CD4-positive, alpha-beta T cell treated with Interleukin-17A for 4 hours (primary cell): ENCODE data around the gene PCNT.
A peak's percentile ranks its signal among the peaks of the same experiment; 100 is the strongest.
"Not testable (repeated sequence)": the region's sequence is repeated elsewhere in the genome, so short reads cannot be mapped to it uniquely, and the experiment has no call there.

Experiments
- DNase-seq: peaks from one replicate; pipeline ENCODE4 v3.0.0-alpha.2; 2020; ENCODE audit warnings: mixed read lengths

Gene PCNT

DNA sequence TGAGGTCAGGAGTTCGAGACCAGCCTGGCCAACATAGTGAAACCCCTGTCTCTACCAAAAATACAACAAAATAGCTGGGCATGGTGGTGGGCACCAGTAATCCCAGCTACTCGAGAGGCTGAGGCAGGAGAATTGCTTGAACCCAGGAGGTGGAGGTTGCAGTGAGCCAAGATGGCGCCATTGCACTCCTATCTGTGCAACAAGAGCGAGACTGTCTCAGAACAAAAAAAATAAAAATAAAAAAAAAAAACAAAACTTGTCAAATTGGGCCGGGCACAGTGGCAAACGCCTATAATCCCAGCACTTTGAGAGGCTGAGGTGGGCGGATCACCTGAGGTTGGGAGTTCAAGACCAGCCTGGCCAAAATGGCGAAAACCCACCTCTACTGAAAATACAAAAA is 13.7 kb upstream of the PCNT start:
- not testable (repeated sequence) for DNase-seq

GRCh38 chr21:46311568-46311967 is 12.4 kb upstream of the PCNT start:
- DNase-seq: no peak

- DNase-seq: no peak
These were observed 11.0 kb upstream of the PCNT start for GRCh38 chr21:46312949-46313348.

GRCh38 chr21:46314441-46315020 is 9.4 kb upstream of the PCNT start:
- no peak for DNase-seq

DNA sequence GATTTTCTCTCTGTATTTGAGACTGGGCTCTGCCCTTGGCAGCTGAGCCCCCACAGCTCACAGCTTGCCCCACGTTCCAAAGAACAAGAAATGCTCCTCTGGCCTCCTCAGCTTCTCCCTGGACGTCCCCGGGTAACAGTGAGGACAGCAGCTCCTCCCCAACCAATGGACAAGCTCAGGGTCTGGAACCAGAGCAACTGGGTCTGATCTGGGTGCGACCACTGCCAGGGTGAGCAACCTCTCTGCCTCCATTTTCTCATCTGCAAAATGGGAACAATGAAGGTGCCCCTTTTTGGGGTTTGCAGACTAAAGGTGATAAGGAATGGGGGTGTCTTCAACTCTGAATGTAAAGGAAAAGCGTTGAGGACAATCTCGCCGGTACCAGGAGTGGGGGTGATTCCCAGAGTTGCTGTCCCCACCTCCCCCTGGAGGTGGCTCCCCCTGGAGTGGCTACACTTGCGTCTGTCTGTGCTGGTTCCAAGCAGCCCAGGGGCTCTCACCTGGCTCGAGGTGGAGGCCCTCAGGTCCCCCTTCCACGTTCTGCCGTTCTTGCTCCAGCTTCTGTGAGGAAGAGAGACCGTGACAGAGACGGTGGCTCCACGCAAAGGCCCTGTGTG is 7.1 kb upstream of the PCNT start:
- DNase-seq: no peak

- DNase-seq: no peak
These were observed 6.1 kb upstream of the PCNT start for GRCh38 chr21:46317710-46318463.

- no peak for DNase-seq
These were observed 5.5 kb upstream of the PCNT start for GRCh38 chr21:46318464-46318845.

DNA sequence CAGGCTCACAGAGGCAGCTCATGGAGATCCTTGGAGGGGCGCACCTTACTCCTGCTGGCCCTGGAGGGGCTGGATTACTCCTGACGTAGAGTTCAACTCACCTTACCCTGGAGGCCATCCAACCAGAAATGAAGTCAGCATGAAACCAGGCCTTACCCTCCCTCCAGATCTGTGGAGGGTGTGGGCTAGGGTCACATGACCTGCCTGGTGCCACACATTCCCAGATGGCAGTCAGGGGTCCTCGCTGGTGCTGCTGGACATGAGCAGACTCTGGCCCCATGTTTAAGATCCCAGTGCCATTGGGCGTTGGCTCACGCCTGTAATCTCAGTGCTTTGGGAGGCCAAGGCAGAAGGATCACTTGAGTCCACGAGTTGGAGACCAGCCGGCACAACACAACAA is 4.8 kb upstream of the PCNT start:
- no peak for DNase-seq

- no peak for DNase-seq
These were observed 3.6 kb upstream of the PCNT start for GRCh38 chr21:46320331-46320801.

DNA sequence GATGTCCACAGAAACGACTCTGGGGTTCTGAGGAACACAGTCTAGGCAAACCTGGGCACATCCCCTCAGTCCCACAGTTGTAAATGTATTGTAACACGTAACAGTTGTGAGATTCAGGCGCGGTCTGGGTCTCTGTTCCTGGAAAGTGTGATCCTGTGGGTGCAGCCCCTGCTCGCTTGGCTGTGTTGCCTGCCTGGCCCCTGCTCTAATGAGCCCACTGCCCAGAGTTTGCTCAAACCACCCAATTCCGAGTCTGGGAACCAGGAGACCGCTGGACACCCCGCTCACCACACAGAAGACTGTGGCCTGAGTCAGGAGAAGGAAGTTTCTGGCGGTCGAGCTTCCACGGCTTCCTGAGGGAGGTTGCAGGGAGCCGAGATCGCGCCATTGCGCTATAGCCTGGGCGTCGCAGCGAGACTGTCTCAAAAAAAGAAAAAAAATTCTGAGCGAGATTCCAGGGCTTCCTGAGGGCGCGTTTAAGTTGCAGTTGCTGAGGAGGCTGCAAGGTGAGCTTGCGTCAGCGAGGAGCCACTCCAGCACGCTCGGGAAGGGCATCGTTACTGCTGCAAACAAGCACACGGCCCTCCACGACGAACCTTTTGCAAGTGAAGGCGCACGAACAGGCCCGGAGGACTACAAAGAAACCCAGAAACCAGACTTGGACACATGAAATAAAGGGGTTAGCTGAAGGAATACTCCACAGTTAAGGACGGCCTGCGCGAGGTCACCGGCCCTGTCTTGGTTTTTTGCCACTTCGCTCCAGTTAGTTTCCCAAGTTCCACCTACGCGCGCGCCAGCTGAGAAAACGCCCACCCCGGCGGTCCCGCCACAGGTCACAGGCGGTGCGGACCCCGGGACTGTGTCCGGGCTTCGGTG is 1.4 kb upstream of the PCNT start:
- peak; percentile 12 for DNase-seq

DNA sequence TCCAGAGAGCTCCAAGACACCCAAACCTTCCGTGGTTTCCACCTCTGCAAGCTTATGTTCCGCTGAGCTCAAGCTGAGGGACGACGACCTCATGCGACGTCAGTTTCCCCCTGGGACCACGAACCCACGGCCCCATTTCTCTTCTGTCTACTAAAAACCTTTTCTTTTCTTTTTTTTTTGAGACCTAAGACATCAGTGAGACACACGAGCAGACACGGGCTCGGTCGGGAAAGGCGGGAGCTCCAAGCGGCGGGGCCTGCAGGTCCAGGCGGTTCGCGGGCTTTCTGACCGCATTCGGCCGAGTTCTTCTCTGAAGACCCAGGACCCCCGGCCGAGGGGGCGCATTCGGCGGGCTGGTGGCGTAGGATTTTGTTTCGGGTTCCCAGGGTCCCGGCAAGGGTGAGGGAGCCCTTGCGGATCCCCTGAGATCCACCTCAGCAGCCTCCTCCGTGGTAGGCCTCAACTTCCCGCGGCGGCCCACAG is 688 bp upstream of the PCNT start:
- no peak for DNase-seq

DNA sequence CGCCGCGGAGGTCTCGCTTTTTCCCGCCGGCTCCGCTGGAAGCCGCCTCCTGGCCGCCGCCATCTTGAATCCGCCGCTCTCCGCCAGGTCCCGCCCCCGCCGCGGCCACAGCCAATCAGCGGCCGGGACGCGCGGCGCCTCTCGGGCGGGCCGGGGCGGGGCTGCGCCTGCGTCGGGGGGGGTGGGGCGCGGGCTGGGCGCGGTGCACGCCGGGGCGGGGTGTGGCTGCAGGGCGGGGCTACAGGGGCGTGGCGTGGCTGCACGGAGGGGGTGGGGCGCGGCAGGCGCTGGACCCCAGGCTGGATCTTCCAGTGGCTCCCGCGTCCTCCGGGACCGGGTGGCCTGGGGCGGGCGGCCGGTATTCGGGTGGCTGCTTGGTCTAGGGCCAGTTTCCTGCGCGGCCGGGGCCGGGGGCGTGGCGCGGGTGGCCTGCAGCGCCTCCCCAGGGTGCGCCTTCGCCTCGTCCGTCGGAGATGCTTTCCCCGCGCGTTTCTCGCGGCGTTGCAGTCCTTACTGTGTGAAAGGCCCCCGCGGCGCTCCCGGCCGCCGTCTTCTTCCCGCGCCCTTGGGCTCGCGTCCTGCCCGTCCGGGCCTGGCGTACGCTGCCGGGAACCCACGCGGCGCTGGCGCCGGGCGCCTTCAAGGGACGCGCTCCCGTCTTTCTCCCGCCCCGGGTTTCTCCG is 575 bp downstream of the PCNT start:
- DNase-seq: peak; percentile 93

GRCh38 chr21:46325073-46325912 is 1.3 kb downstream of the PCNT start:
- peak; percentile 51 for DNase-seq

- no peak for DNase-seq
These were observed 2.3 kb downstream of the PCNT start for GRCh38 chr21:46326110-46326703.

DNA sequence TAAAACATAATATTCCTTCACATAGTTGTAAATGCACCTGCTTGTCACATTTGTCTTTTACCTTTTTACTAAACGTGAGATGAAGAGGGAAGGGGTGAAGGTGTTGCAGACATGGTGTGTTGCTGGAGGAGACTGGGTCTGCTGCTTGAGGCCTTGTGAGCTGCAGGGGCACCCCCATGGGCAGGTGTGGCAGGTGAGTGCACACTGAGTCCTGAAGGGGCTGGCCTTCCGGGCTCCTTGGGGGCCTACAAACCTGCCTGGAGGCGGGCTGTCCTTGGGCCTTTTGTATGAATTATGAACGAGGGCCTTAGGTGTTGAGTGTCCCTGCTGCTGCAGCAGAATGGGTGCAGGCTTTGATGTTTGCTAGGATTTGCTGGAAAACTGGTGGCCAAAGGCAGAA is 3.8 kb downstream of the PCNT start:
- DNase-seq: no peak

DNA sequence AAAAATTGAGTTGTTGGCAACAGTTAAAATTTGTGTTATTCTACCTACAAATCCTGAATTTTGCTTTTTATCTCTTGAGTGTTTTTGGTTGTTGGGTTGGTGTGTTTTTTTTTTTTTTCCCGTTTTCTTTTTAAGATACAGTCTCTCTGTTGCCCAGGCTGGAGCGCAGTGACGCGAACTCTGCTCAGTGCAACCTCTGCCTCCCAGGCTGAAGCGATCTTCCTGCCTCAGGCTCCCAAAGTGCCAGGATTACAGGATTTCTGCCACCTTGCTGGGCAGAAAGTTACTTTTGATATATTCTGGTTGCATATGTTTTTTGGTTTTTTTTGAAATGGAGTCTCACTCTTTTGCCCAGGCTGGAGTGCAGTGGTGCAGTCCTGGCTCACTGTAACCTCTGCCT is 4.2 kb downstream of the PCNT start:
- no peak for DNase-seq

DNA sequence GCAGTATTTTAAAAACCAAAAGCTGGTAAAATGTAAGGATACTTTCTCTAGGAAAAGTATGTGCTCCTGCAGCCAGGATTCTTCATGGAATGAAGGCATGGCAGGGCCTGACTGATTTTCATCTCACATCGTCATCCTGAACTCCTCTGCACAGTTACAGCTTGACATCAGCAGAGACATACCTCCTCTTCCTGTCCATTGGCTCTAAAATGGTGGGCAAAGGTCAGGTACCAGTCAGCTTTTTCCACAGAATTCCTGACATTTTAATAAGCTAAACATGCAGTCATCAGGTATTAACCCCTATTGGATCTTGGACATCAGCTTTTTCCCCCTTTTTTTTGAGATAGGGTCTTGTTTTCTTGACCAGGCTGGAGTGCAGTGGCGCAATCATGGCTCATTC is 5.8 kb downstream of the PCNT start:
- DNase-seq: no peak

- DNase-seq: no peak
These were observed 10.6 kb downstream of the PCNT start for GRCh38 chr21:46334351-46335140.

DNA sequence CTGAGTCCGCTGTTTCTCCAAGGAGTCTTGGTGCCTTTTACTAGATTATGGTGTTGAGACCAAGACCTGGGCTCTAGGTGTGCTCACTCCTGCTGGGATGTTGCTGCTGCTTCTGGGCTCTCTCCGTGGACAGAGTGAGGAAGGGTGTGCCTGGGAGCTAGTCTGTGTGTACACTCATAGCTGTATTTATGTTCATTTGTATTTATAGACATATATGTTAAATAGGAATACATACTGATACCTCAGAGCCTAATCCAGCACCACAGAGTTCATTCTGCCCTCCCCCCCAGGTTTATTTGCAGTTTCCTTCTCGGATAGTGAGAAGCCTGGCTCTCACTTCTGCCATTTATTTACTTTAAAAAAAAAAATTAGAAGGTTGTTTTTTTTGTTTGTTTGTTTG is 12.6 kb downstream of the PCNT start:
- DNase-seq: no peak

DNA sequence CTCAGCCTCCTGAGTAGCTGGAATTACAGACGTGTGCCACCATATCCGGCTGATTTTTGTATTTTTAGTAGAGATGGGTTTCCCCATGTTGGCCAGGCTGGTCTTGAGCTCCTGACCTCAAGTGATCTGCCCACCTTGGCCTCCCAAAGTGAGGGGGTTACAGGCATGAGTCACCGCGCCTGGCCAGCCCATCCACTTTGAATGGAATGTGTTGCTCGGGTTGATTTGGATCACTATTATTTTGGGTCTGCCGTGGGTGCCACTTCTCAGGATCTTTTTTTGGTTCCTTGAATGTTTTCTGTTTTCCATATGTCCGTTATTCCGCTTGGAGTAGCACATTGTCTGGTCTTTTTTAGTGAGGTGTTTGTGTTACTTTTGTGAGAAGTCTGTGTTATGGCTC is 17.0 kb downstream of the PCNT start:
- no peak for DNase-seq
